ENCODE data around the gene STUB1.

STUB1 gene

GRCh38 chr16:729768-730665 is 49.8 kb downstream of the STUB1 start:
- Histone ChIP-seq H3K9me3 (ENCODE audit: control insufficient read depth in 2 of 2, low read length in 2 of 2) (no peaks in the 10 kb centered on the region), H3K4me3 (ENCODE audit: low read length in 2 of 2) (no peak overlapping the region), H3K36me3 (ENCODE audit: control insufficient read depth in 2 of 2, insufficient read depth in 2 of 2, low read length in 2 of 2) (peaks cover 0 to 19% of the 10 kb centered on the region in 2 donors), H3K27me3 (ENCODE audit: control insufficient read depth in 1 of 2, insufficient read depth in 2 of 2, low read length in 2 of 2) (peaks cover 22 to 23% of the 10 kb centered on the region in 2 donors), H3K4me1 (ENCODE audit: control insufficient read depth, insufficient read depth, low read length) (peaks cover 22% of the 10 kb centered on the region), H3K27ac (ENCODE audit: low read length) (no peak overlapping the region), H3K9ac (ENCODE audit: low read length in 2 of 2) (no peak overlapping the region)

GRCh38 chr16:730666-731509 is 50.7 kb downstream of the STUB1 start:
- Histone ChIP-seq H3K27me3 (ENCODE audit: control insufficient read depth in 1 of 2, insufficient read depth in 2 of 2, low read length in 2 of 2) (peaks cover 15 to 17% of the 10 kb centered on the region in 2 donors), H3K36me3 (ENCODE audit: control insufficient read depth in 2 of 2, insufficient read depth in 2 of 2, low read length in 2 of 2) (peaks cover 2 to 23% of the 10 kb centered on the region in 2 donors), H3K9me3 (ENCODE audit: control insufficient read depth in 2 of 2, low read length in 2 of 2) (no peaks in the 10 kb centered on the region), H3K4me1 (ENCODE audit: control insufficient read depth, insufficient read depth, low read length) (peaks cover 22% of the 10 kb centered on the region), H3K27ac (ENCODE audit: low read length) (no peak overlapping the region), H3K9ac (ENCODE audit: low read length in 2 of 2) (no peak overlapping the region), H3K4me3 (ENCODE audit: low read length in 2 of 2) (no peak overlapping the region)

- H3K36me3 ChIP-seq (ENCODE audit: control insufficient read depth in 2 of 2, insufficient read depth in 2 of 2, low read length in 2 of 2): peaks cover 12 to 34% of the 10 kb centered on the region in 2 donors
- H3K9ac ChIP-seq (ENCODE audit: low read length in 2 of 2): no peak overlapping the region
- H3K27me3 ChIP-seq (ENCODE audit: control insufficient read depth in 1 of 2, insufficient read depth in 2 of 2, low read length in 2 of 2): peaks cover 5 to 7% of the 10 kb centered on the region in 2 donors
- no peak overlapping the region for H3K27ac ChIP-seq (ENCODE audit: low read length)
- H3K4me3 ChIP-seq (ENCODE audit: low read length in 2 of 2): no peak overlapping the region
- H3K9me3 ChIP-seq (ENCODE audit: control insufficient read depth in 2 of 2, low read length in 2 of 2): no peaks in the 10 kb centered on the region
- H3K4me1 ChIP-seq (ENCODE audit: control insufficient read depth, insufficient read depth, low read length): peaks cover 11% of the 10 kb centered on the region
These were observed 52.1 kb downstream of the STUB1 start for GRCh38 chr16:732332-732731.
